ENCODE results near the gene NOTCH3. TPM values are rescaled to one million over a fixed set of nuclear protein-coding genes. Genes with fewer than 3 reads are reported as not detected.

The NOTCH3 gene
- total RNA-seq, 1 experiment from 2014 or later, result 39.4 TPM

GRCh38 chr19:15144046-15144646, 56.6 kb downstream of the NOTCH3 start:
- Histone ChIP-seq H4K20me1 (ENCODE audit: insufficient read depth) (no peaks in the 10 kb centered on the region), H3K4me2 (ENCODE audit: low read length) (no peak overlapping the region), H3K27me3 (ENCODE audit: insufficient read depth, low read length) (no peaks in the 10 kb centered on the region), H3K36me3 (ENCODE audit: control insufficient read depth in 1 of 2, insufficient read depth in 2 of 2, low read length in 2 of 2) (no peaks in the 10 kb centered on the region), H2AFZ (ENCODE audit: low read depth, low read length, poor library complexity, severe bottlenecking) (no peak overlapping the region), H3K9me2 (ENCODE audit: insufficient read depth) (no peaks in the 10 kb centered on the region), H3K9me3 (ENCODE audit: control insufficient read depth in 1 of 2, insufficient read depth in 1 of 2, low read depth in 1 of 2, low read length in 2 of 2) (peaks cover 3 to 5% of the 10 kb centered on the region in 2 experiments; a peak in 2 of 4 replicates), H3K4me1 (ENCODE audit: control insufficient read depth in 1 of 2, insufficient read depth in 2 of 2, low read length in 2 of 2) (no peaks in the 10 kb centered on the region; a peak in 1 of 4 replicates), H3K27ac (ENCODE audit: low read depth, low read length) (no peak overlapping the region), H3K4me3 (replicated peaks in 1 of 2; ENCODE audit: low read depth in 1 of 2, low read length in 2 of 2) (no peak overlapping the region), H3K9ac (ENCODE audit: low read length) (no peak overlapping the region), H3K79me2 (ENCODE audit: insufficient read depth, low read length) (no peaks in the 10 kb centered on the region)
- ChIA-PET POLR2A (no interaction called here), CTCF (no interaction called here), RAD21 (ENCODE audit: low non-redundant PET in 1 of 2, low total read pairs in 2 of 2, uncharacterized antibody in 2 of 2, unreplicated experiment in 2 of 2) (interaction anchor here in 1 of 2 experiments (0.7 kb wide), 1 partner anchor 55 kb away, joined by 3 read pairs; no protein-coding TSS in a partner anchor)
- intact Hi-C loops (cut with micrococcal nuclease), result no loop called here
- DNase-seq (ENCODE audit: low read depth, low spot score), result no peak
- no TSS peak for BruUV-seq (replicated peaks)
- ATAC-seq, result no peak
- TF ChIP-seq ZBTB33 (IDR thresholded peaks at IDR 0.05; ENCODE audit: extremely low read depth, insufficient replicate concordance, low read length) (no peak), YY1 (IDR thresholded peaks at IDR 0.05; ENCODE audit: extremely low read depth, insufficient replicate concordance, low read depth, low read length) (no peak), ZFX (IDR thresholded peaks at IDR 0.05) (no peak), POLR2A (IDR thresholded peaks at IDR 0.05; ENCODE audit: borderline replicate concordance, extremely low read depth, insufficient read depth, insufficient read length) (no peak), RAD21 (IDR thresholded peaks at IDR 0.05; ENCODE audit: low read depth) (no peak), SRF (IDR thresholded peaks at IDR 0.05; ENCODE audit: low read depth) (no peak), POLR2AphosphoS5 (IDR thresholded peaks at IDR 0.05; ENCODE audit: low read depth, low read length) (no peak), CEBPB (IDR thresholded peaks at IDR 0.05; ENCODE audit: low read depth) (no peak), SP1 (IDR thresholded peaks at IDR 0.05; ENCODE audit: low read depth) (no peak), EGR1 (IDR thresholded peaks at IDR 0.05; ENCODE audit: low read depth) (no peak), EZH2phosphoT487 (IDR thresholded peaks at IDR 0.05; ENCODE audit: borderline replicate concordance) (no peak), CTCF (IDR thresholded peaks at IDR 0.05 in 2 of 3, conservative IDR thresholded peaks at IDR 0.05 in 1 of 3; ENCODE audit: borderline replicate concordance in 1 of 3, insufficient read depth in 1 of 3, low read depth in 2 of 3, low read length in 2 of 3) (no peak), TCF7L2 (IDR thresholded peaks at IDR 0.05; ENCODE audit: borderline replicate concordance, extremely low read depth, insufficient read depth, insufficient read length) (no peak), FOSL1 (IDR thresholded peaks at IDR 0.05; ENCODE audit: low read depth) (no peak), REST (IDR thresholded peaks at IDR 0.05; ENCODE audit: low read depth) (no peak), ATF3 (IDR thresholded peaks at IDR 0.05) (no peak), EZH2 (IDR thresholded peaks at IDR 0.05) (no peak), MAX (IDR thresholded peaks at IDR 0.05) (no peak)
